Endothelial cell (in vitro differentiated cells): Measurements from ENCODE around the gene TSPEAR. TPM values are rescaled to one million over a fixed set of nuclear protein-coding genes. Genes with fewer than 3 reads are reported as not detected.
A peak's percentile ranks its signal among the peaks of the same experiment; 100 is the strongest.

ENCODE experiments used
- DNase-seq: peaks from one replicate; pipeline ENCODE4 v3.0.0; 2021; ENCODE audit warnings: low spot score
- H3K27ac Mint-ChIP-seq: one replicate; pipeline ENCODE4 v1.8.0; 2021; ENCODE audit warnings: mixed read lengths, inconsistent platforms; ENCODE audit not compliant: unreplicated experiment
- H3K27me3 Mint-ChIP-seq: one replicate; pipeline ENCODE4 v1.8.0; 2021; ENCODE audit warnings: mild to moderate bottlenecking, moderate library complexity, mixed read lengths, inconsistent platforms; ENCODE audit not compliant: unreplicated experiment
- H3K36me3 Mint-ChIP-seq: one replicate; pipeline ENCODE4 v1.8.0; 2021; ENCODE audit warnings: mild to moderate bottlenecking, low read depth, mixed read lengths, inconsistent platforms; ENCODE audit not compliant: unreplicated experiment
- H3K4me1 Mint-ChIP-seq: one replicate; pipeline ENCODE4 v1.8.0; 2021; ENCODE audit warnings: mild to moderate bottlenecking, mixed read lengths, inconsistent platforms; ENCODE audit not compliant: unreplicated experiment
- H3K4me3 Mint-ChIP-seq: one replicate; pipeline ENCODE4 v1.8.0; 2021; ENCODE audit warnings: mild to moderate bottlenecking, mixed read lengths, inconsistent platforms; ENCODE audit not compliant: unreplicated experiment
- H3K9me3 Mint-ChIP-seq: one replicate; pipeline ENCODE4 v1.8.0; 2021; ENCODE audit warnings: mixed read lengths, inconsistent platforms; ENCODE audit not compliant: unreplicated experiment
- total RNA-seq: library from RNA; stranded (reverse); fragmentation: NEBNext Ultra II Directional; extraction: Animal tissue kit (Norgen Biotek cat#: 25700); gene quantifications from one replicate; pipeline ENCODE4 v1.2.1, GENCODE V29; 2021; ENCODE audit not compliant: unreplicated experiment
- TF ChIP-seq, protein P1 (sequence below): fragments of 200-600 bp; sonication (generic); IDR thresholded peaks from one replicate; pipeline ENCODE4 v1.5.0; 2021; ENCODE audit warnings: antibody characterized with exemption; ENCODE audit not compliant: unreplicated experiment

TSPEAR gene
- total RNA-seq, 1 donor from 2014 or later: not detected

DNA sequence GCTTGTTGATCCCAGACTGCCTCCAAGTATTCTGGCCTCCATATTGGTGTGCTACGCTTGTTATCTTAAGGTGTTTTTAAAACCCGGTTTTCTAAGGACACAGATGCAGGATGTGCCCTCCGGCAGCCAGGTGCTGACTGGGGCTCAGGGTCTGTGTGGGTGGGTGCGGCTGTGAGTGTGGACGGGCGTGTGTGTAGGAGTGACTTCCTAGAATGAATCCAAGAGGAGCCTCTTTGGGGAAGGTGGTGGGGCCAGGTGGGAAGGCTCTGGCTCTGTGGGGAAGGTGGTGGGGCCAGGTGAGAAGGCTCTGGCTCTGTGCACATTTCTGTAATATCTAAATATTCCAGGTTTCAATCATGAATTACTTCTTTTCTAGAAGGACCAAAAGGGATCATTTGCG lies 12.8 kb upstream of the TSPEAR start:
- Mint-ChIP-seq H3K36me3 (no peaks in the 10 kb centered on the region), H3K27ac (peak overlapping the region; percentile 9), H3K4me3 (no peak overlapping the region), H3K4me1 (no peaks in the 10 kb centered on the region), H3K9me3 (no peaks in the 10 kb centered on the region), H3K27me3 (peaks cover 4% of the 10 kb centered on the region)
- no peak for DNase-seq
- TF ChIP-seq, protein P1, sequence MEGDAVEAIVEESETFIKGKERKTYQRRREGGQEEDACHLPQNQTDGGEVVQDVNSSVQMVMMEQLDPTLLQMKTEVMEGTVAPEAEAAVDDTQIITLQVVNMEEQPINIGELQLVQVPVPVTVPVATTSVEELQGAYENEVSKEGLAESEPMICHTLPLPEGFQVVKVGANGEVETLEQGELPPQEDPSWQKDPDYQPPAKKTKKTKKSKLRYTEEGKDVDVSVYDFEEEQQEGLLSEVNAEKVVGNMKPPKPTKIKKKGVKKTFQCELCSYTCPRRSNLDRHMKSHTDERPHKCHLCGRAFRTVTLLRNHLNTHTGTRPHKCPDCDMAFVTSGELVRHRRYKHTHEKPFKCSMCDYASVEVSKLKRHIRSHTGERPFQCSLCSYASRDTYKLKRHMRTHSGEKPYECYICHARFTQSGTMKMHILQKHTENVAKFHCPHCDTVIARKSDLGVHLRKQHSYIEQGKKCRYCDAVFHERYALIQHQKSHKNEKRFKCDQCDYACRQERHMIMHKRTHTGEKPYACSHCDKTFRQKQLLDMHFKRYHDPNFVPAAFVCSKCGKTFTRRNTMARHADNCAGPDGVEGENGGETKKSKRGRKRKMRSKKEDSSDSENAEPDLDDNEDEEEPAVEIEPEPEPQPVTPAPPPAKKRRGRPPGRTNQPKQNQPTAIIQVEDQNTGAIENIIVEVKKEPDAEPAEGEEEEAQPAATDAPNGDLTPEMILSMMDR: no peak

DNA sequence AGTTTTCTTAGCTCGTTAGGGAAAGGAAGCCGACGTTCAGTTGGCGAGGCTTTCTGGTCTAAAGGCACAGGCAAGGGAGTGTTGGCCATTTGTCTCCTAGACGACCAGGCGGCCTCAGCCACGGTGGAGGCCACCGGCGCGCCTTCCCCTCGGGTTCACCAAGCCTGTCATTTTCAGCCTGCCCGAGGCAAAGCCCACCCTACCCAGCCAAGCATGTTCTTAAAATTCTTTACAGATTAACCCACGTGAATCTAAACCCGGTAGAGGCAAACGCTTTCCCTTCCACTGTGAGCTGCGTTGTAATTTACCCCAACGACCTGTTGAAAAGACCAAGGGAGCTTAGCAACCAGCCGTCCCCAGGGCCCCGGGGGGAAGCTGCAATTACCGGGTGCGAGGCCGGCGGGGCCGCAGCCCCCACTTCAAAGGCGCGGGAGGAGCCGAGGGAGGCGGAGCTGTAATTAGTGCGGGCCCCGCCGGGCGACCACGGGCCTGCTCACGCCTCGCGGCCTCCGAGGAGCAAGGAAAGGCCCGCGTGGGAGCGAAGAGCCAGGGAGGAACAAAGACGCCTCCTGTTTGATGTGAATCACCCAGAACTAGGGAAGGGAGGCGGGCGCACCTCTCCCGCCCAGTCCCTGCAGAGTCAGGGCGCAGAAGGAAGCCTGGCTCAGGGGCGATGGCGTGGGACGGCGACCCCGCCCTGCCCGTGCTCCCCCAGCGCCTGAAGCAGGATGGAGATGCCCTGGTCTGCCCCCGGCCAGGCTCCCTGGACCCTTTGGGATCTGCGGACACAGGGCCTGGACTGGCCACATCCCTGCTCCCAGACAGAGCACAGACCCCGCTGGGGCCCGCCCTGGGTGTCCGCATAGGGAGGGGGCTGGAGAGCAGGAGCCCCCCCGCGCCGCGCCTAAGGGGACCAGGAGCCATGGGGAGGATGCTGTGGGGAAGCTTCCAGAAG lies 12.1 kb upstream of the TSPEAR start:
- H3K27ac Mint-ChIP-seq: no peak overlapping the region
- no peaks in the 10 kb centered on the region for H3K9me3 Mint-ChIP-seq
- no peaks in the 10 kb centered on the region for H3K4me1 Mint-ChIP-seq
- DNase-seq: no peak
- TF ChIP-seq, protein P1: no peak
- H3K36me3 Mint-ChIP-seq: no peaks in the 10 kb centered on the region
- H3K4me3 Mint-ChIP-seq: no peak overlapping the region
- H3K27me3 Mint-ChIP-seq: peaks cover 6% of the 10 kb centered on the region

DNA sequence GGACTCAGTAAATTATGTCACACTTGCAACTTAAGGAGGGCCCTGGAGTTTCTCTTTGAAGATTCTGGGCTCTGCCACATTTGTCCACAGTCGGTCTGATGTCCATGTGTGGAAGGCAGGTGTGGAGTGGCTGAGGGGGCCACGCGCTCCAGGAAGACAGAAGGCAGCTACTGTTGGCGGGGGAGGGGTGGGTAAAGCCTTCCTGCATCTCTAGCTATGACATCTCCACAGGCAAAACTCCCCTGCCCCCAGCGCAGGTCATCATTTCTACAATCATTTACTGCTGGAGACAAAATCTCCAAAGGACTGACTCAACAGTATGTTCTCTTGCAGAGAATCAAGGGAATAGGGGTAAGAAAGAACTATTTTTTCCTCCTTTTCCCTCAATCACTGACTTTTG lies 11.4 kb upstream of the TSPEAR start:
- Mint-ChIP-seq H3K36me3 (no peaks in the 10 kb centered on the region), H3K27ac (no peak overlapping the region), H3K9me3 (no peaks in the 10 kb centered on the region), H3K27me3 (peaks cover 3% of the 10 kb centered on the region), H3K4me3 (no peak overlapping the region), H3K4me1 (no peaks in the 10 kb centered on the region)
- TF ChIP-seq, protein P1: no peak
- DNase-seq: no peak

DNA sequence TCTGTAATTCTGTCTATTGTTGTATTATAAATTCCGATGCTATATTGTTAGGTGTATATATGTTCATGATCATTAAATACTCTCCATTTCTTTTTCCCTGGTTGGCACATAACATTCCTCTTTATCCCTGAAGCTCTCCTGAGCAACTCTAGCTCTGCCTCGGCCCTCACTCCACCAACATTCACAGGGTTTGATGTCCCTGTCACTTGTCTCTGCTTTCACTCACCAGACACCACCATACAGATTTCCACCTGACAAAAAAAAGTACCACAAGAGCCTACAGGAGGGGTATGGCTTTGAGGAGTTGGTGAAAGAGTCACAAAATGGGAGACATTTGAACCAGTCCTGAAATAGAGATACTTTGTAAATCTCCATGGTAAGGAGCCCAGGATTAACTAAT lies 8.8 kb upstream of the TSPEAR start:
- Mint-ChIP-seq H3K4me1 (no peaks in the 10 kb centered on the region), H3K36me3 (no peaks in the 10 kb centered on the region), H3K27me3 (peaks cover 3% of the 10 kb centered on the region), H3K4me3 (no peak overlapping the region), H3K9me3 (no peaks in the 10 kb centered on the region), H3K27ac (no peak overlapping the region)
- DNase-seq: no peak
- TF ChIP-seq, protein P1: no peak

DNA sequence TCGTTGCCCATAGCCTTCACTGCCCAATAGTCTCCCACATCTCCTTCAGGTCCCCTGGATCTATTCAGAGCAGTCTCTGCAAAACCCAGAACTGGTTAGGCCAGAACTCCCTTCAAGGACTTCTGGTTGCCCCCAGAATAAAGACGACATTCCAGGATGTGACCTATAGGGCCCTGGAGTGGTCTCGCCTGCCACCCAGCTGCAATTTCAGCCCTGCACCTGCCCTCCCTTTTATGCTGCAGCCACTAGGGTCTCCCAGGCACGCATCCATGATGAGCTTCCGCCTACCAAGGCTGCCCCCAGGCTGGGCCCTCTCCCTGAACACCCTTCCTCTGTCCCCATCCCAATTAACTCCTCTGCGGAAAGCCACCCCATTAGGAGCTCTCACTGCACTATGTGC lies 7.2 kb upstream of the TSPEAR start:
- TF ChIP-seq, protein P1: no peak
- Mint-ChIP-seq H3K27ac (no peak overlapping the region), H3K4me1 (no peaks in the 10 kb centered on the region), H3K4me3 (no peak overlapping the region), H3K27me3 (peaks cover 7% of the 10 kb centered on the region), H3K9me3 (no peaks in the 10 kb centered on the region), H3K36me3 (no peaks in the 10 kb centered on the region)
- no peak for DNase-seq
